K562 (cell line): ENCODE results near the gene ANO4. TPM values are rescaled to one million over a fixed set of nuclear protein-coding genes. Genes with fewer than 3 reads are reported as not detected.

Experiments
- ATAC-seq: fragments of 200-7000 bp; cut with Tn5 transposase; 3 replicates; pipeline ENCODE4 v1.9.1; 2020; ENCODE audit warnings: moderate library complexity
- BruUV-seq: library from RNA; stranded (reverse); fragments of 400-500 nt; replicated peaks from 2 replicates; lab custom pipeline; 2021; lab: Mats Ljungman, UMichigan
- CTCF ChIA-PET: fragments of 300-600 bp; formaldehyde crosslinking; extraction: SDS; loops from one replicate; lab custom pipeline; 2021; ENCODE audit warnings: low intra/inter-chr PET ratio; lab: Yijun Ruan, JAX
- POLR2A ChIA-PET: fragments of 300-600, 350-650 bp; sonication (Branson Sonifier 250); formaldehyde crosslinking; extraction: SDS; loops from one replicate; lab custom pipeline; 2021; ENCODE audit warnings: antibody characterized with exemption, inconsistent platforms; lab: Yijun Ruan, JAX
- DNase-seq, 4 experiments: peaks; one replicate each; pipeline versions ENCODE4 v3.0.0 to v3.0.0-alpha.2; 2011 to 2018; ENCODE audit warnings: low spot score in 3 of 4, mixed read lengths in 3 of 4; ENCODE audit errors: extremely low read depth in 1 of 4
- FAIRE-seq: peaks from 2 replicates; lab custom pipeline; 2011; peaks lifted over from hg19 to GRCh38; lab: Jason Lieb, UNC
- H2AFZ ChIP-seq: 2 replicates; pipeline ENCODE4 v1.6.0; 2011; ENCODE audit warnings: low read depth, low read length, control low read depth, inconsistent platforms
- H3K27ac ChIP-seq: fragments of 200-600 bp; 3 replicates; pipeline ENCODE4 v1.8.0; 2011; ENCODE audit warnings: low read depth, mild to moderate bottlenecking, control low read depth, inconsistent platforms, low read length, moderate library complexity, mixed read lengths; ENCODE audit errors: extremely low read depth
- H3K27me3 ChIP-seq, 2 experiments: fragments of 300-600 bp in 1 of 2; 2 replicates in 1 of 2; 3 replicates in 1 of 2; pipeline versions ENCODE4 v1.6.0 to v1.8.0; 2011; ENCODE audit warnings: inconsistent platforms in 2 of 2, low read length in 2 of 2, mild to moderate bottlenecking in 1 of 2, mixed read lengths in 1 of 2, moderate library complexity in 1 of 2; ENCODE audit not compliant: control insufficient read depth in 2 of 2, insufficient read depth in 2 of 2
- H3K36me3 ChIP-seq: fragments of 300-600 bp; 3 replicates; pipeline ENCODE4 v1.8.0; 2011; ENCODE audit warnings: mild to moderate bottlenecking, low read length, inconsistent platforms; ENCODE audit not compliant: control insufficient read depth, insufficient read depth
- H3K4me1 ChIP-seq, 2 experiments: fragments of 200-600 bp in 1 of 2; replicated peaks in 1 of 2; 2 replicates in 1 of 2; 3 replicates in 1 of 2; pipeline versions ENCODE4 v1.5.1 to v1.8.0; 2011; ENCODE audit warnings: inconsistent platforms in 2 of 2, low read length in 2 of 2, mild to moderate bottlenecking in 1 of 2, mixed read lengths in 1 of 2, moderate library complexity in 1 of 2; ENCODE audit not compliant: control insufficient read depth in 2 of 2, insufficient read depth in 2 of 2
- H3K4me2 ChIP-seq: 2 replicates; pipeline ENCODE4 v1.6.1; 2011; ENCODE audit warnings: low read length, control low read depth, inconsistent platforms, mixed read lengths; ENCODE audit not compliant: insufficient read depth
- H3K4me3 ChIP-seq: fragments of 200-600 bp; sonication (generic), shearing (Covaris generic); 2 replicates; pipeline ENCODE4 v1.5.1; 2016; ENCODE audit warnings: control low read depth, inconsistent platforms
- H3K79me2 ChIP-seq: fragments of 200-600 bp; 3 replicates; pipeline ENCODE4 v1.8.0; 2011; ENCODE audit warnings: low read length, inconsistent platforms; ENCODE audit not compliant: control insufficient read depth, insufficient read depth
- H3K9ac ChIP-seq, 2 experiments: 2 replicates each; pipeline versions ENCODE4 v1.6.0 to v1.6.1; 2011; ENCODE audit warnings: low read depth in 2 of 2, low read length in 2 of 2, control low read depth in 1 of 2, inconsistent platforms in 1 of 2, mild to moderate bottlenecking in 1 of 2, mixed read lengths in 1 of 2; ENCODE audit not compliant: insufficient read depth in 1 of 2
- H3K9me1 ChIP-seq: one replicate; pipeline ENCODE4 v1.6.0; 2011; ENCODE audit warnings: inconsistent platforms, mild to moderate bottlenecking, low read length, moderate library complexity; ENCODE audit not compliant: control insufficient read depth, insufficient read depth
- H3K9me3 ChIP-seq: replicated peaks from 2 replicates; pipeline ENCODE4 v1.5.1; 2011; ENCODE audit warnings: low read depth, low read length, inconsistent platforms; ENCODE audit not compliant: control insufficient read depth, insufficient read depth
- H4K20me1 ChIP-seq: replicated peaks from 2 replicates; pipeline ENCODE4 v1.6.1; 2011; ENCODE audit warnings: low read length, inconsistent platforms, mixed read lengths; ENCODE audit not compliant: control insufficient read depth, insufficient read depth
- ARID3B ChIP-seq: fragments of 250-450 bp; sonication (Bioruptor Pico); IDR thresholded peaks from 2 replicates; pipeline ENCODE4 v1.4.0; 2020; ENCODE audit warnings: borderline replicate concordance
- ERF ChIP-seq: fragments of 450-650 bp; formaldehyde crosslinking; IDR thresholded peaks from 2 replicates; pipeline ENCODE4 v1.4.0; 2020; ENCODE audit warnings: mild to moderate bottlenecking, mixed read lengths
- ESRRB ChIP-seq: fragments of 250-450 bp; sonication (Bioruptor Pico); IDR thresholded peaks from 2 replicates; pipeline ENCODE4 v1.5.0; 2020; ENCODE audit warnings: mild to moderate bottlenecking, moderate library complexity, borderline replicate concordance
- EZH2 ChIP-seq: IDR thresholded peaks from 2 replicates; pipeline ENCODE4 v1.6.1; 2012; ENCODE audit warnings: low read depth, mild to moderate bottlenecking, inconsistent platforms, low read length, borderline replicate concordance
- KAT2B ChIP-seq: IDR thresholded peaks from one replicate; pipeline ENCODE4 v1.6.1; 2012; ENCODE audit warnings: low read depth, mild to moderate bottlenecking, control low read depth, inconsistent platforms, low read length, moderate library complexity
- MAFG ChIP-seq: fragments of 450-650 bp; conservative IDR thresholded peaks from 2 replicates; pipeline ENCODE4 v1.6.1; 2016; ENCODE audit warnings: missing genetic modification characterization, missing compliant biosample characterization
- NBN ChIP-seq: fragments of 450-650 bp; IDR thresholded peaks from 2 replicates; pipeline ENCODE4 v1.6.1; 2016; ENCODE audit warnings: low read depth, mild to moderate bottlenecking
- NFYB ChIP-seq: IDR thresholded peaks from 2 replicates; pipeline ENCODE4 v1.6.1; 2011; ENCODE audit warnings: mild to moderate bottlenecking, moderate library complexity; ENCODE audit not compliant: insufficient read length; ENCODE audit errors: extremely low read depth
- SAP30 ChIP-seq: fragments of 200-600 bp; sonication (generic); IDR thresholded peaks from 2 replicates; pipeline ENCODE4 v1.6.1; 2012; ENCODE audit warnings: borderline replicate concordance, low read depth, mild to moderate bottlenecking, moderate library complexity, low read length, control low read depth, inconsistent platforms; ENCODE audit not compliant: insufficient read depth, poor library complexity, severe bottlenecking
- ZBTB43 ChIP-seq: sonication (generic); formaldehyde crosslinking; IDR thresholded peaks from 2 replicates; pipeline ENCODE4 v1.8.0; 2023; ENCODE audit warnings: mild to moderate bottlenecking, missing genetic modification reagents
- ZFP1 ChIP-seq: fragments of 450-650 bp; formaldehyde crosslinking; IDR thresholded peaks from 2 replicates; pipeline ENCODE4 v1.4.0; 2020; ENCODE audit warnings: mild to moderate bottlenecking, mixed read lengths
- ZNF408 ChIP-seq: fragments of 250-450 bp; sonication (Bioruptor Pico); IDR thresholded peaks from 2 replicates; pipeline ENCODE4 v1.4.0; 2020; ENCODE audit warnings: low read depth, mild to moderate bottlenecking, moderate library complexity
- WGBS: fragments of 100-300 bp; shearing (Covaris generic); methylation state at CpG from one replicate; pipeline ENCODE4 v1.1.6; 2016; ENCODE audit warnings: low coverage, mixed read lengths; ENCODE audit not compliant: insufficient coverage; ENCODE audit errors: missing lambda C conversion rate; 5-methylcytosine and 5-hydroxymethylcytosine counted together
- in situ Hi-C: fragments of 300-500 bp; cut with MboI; formaldehyde crosslinking; loops from 4 replicates; pipeline ENCODE4 v1.15.0; 2018; ENCODE audit warnings: inconsistent platforms, mixed read lengths
- intact Hi-C: fragments of 100-400 bp; cut with micrococcal nuclease; formaldehyde crosslinking; loops from 2 replicates; pipeline ENCODE4 v1.14.2; 2022
- polyA plus RNA-seq, 8 experiments: library from polyadenylated mRNA; depleted of rRNA in 4 of 8; stranded (reverse) in 5 of 8; unstranded in 3 of 8; fragments of >200 nt; fragmentation: Nextera tagmentation in 2 of 8; fragmentation: Illumina TruSeq in 1 of 8; extraction: Ambion mirVana in 2 of 8; extraction: Trizol in 1 of 8; gene quantifications; 2 replicates each; pipeline versions ENCODE4 v1.2.1 to v1.2.3, GENCODE V29; 2011 to 2014; ENCODE audit warnings: inconsistent platforms in 1 of 8, missing spikeins in 1 of 8
- total RNA-seq, 7 experiments: library from RNA; depleted of rRNA in 6 of 7; stranded (reverse); fragments of >200 nt in 6 of 7; fragmentation: Illumina TruSeq in 2 of 7; extraction: Trizol in 2 of 7; gene quantifications; 2 replicates each; pipeline versions ENCODE4 v1.2.1 to v1.2.3, GENCODE V29; 2011 to 2021; ENCODE audit warnings: low replicate concordance in 1 of 7
- TF ChIP-seq, protein P1 (sequence below): fragments of 450-650 bp; IDR thresholded peaks from 2 replicates; pipeline ENCODE4 v1.6.1; 2016; ENCODE audit warnings: low read depth, mild to moderate bottlenecking, moderate library complexity
- TF ChIP-seq, protein P2 (sequence below): fragments of 450-650 bp; IDR thresholded peaks from 2 replicates; pipeline ENCODE4 v1.6.1; 2016; ENCODE audit warnings: antibody characterized with exemption

Gene ANO4
- total and polyA plus RNA-seq, 9 of the 15 experiments (the other 6 are each of a cell fraction or from before 2014, with no cell fraction given) = not detected

DNA sequence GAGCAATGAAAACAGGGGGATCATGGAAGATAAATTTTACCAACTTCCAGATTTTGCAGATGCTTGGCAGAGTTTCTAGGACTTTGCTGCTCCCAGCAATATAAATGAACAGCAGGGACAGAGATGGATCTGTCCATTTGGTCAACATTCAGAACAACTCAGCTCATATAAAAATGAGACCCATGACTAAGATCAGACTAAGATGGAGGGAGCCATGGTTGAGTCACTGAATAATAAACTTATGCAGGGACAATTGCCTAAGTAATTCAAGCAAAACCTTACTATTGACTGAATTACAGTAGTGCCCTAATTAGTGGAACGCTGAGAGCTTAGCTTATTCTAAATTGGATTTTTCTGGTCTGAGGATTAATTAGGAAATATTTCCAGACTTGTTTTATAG lies 210.3 kb downstream of the ANO4 start:
- H2AFZ ChIP-seq = no peak overlapping the region
- TF ChIP-seq EZH2 (no peak), ZFP1 (CRISPR knock-in tag) (no peak), ESRRB (CRISPR knock-in tag) (no peak), KAT2B (no peak), ZNF408 (CRISPR knock-in tag) (no peak), ARID3B (CRISPR knock-in tag) (no peak), ERF (CRISPR knock-in tag) (no peak), ZBTB43 (no peak), NFYB (no peak), MAFG (no peak), SAP30 (no peak), NBN (no peak)
- TF ChIP-seq, protein P1, sequence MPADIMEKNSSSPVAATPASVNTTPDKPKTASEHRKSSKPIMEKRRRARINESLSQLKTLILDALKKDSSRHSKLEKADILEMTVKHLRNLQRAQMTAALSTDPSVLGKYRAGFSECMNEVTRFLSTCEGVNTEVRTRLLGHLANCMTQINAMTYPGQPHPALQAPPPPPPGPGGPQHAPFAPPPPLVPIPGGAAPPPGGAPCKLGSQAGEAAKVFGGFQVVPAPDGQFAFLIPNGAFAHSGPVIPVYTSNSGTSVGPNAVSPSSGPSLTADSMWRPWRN = no peak
- TF ChIP-seq, protein P2, sequence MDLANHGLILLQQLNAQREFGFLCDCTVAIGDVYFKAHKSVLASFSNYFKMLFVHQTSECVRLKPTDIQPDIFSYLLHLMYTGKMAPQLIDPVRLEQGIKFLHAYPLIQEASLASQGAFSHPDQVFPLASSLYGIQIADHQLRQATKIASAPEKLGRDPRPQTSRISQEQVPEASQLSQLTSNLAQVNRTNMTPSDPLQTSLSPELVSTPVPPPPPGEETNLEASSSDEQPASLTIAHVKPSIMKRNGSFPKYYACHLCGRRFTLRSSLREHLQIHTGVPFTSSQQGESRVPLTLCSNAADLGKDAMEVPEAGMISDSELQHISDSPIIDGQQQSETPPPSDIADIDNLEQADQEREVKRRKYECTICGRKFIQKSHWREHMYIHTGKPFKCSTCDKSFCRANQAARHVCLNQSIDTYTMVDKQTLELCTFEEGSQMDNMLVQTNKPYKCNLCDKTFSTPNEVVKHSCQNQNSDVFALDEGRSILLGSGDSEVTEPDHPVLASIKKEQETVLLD = no peak
- WGBS = 0% methylated on average over 1 of the region's 1 CpG
- no peaks in the 10 kb centered on the region for H4K20me1 ChIP-seq
- no peak for DNase-seq
- H3K9ac ChIP-seq = no peak overlapping the region
- in situ Hi-C loops = no loop called here
- no TSS peak for BruUV-seq
- no peak for ATAC-seq
- H3K27me3 ChIP-seq = no peaks in the 10 kb centered on the region
- H3K79me2 ChIP-seq = no peaks in the 10 kb centered on the region
- ChIA-PET POLR2A (interaction anchor here (0.5 kb wide), 1 partner anchor 10 kb away, joined by 3 read pairs; no protein-coding TSS in a partner anchor), CTCF (no interaction called here)
- H3K9me3 ChIP-seq = no peaks in the 10 kb centered on the region; the same call in 1 of the 2 replicates
- intact Hi-C loops = no loop called here
- H3K4me3 ChIP-seq = no peak overlapping the region
- FAIRE-seq = no peak
- no peaks in the 10 kb centered on the region for H3K9me1 ChIP-seq
- no peak overlapping the region for H3K4me2 ChIP-seq
- no peaks in the 10 kb centered on the region for H3K36me3 ChIP-seq
- H3K4me1 ChIP-seq = no peaks in the 10 kb centered on the region
- H3K27ac ChIP-seq = no peak overlapping the region
